ENCODE measurements around the gene ZNF691.

The ZNF691 gene

DNA sequence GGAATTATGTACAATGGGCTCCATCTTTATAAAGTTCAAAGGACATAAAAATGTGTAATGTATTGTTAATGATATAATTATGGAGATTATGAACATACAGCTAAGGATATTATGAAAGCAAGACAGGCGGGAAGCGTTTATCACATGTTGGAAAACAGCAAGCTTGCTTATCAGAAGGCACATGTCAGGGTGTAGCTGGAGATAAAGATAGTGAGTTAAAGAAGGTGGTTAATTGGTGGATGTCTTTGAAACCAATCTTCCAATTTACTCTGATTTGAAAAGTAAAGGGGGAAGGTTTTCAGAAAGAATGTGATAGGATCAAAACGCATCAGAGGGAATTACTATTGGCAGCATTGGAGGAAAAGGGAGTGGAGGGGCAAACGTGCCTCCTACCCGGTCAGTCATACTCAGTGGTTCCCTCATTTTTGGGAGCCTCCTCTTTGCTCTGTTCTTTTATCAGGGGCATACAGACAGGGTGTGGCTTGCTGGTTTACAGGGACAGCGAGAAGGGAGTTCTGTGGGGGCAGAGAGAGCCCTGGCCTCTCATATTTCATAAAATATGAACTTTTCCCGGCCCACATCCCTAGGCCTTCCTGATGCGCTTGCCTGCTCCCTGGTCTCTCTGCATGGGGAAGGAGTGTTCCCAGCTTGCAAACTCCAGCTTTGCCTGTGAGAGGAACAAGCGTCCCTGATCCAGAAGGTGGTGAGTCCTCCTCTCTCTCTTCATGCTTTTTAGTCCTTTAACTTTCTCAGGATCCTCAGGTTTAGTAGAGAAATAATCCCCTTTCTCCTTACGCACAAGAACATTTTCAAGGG is 21.2 kb upstream of the ZNF691 start:
- in situ Hi-C loops (cut with HindIII; ENCODE audit: low pct_ligation_motif_present, low pct_unique_long_range_greater_than_20kb, low sequenced_read_pairs): no loop called here
- DNase-seq: no peak

DNA sequence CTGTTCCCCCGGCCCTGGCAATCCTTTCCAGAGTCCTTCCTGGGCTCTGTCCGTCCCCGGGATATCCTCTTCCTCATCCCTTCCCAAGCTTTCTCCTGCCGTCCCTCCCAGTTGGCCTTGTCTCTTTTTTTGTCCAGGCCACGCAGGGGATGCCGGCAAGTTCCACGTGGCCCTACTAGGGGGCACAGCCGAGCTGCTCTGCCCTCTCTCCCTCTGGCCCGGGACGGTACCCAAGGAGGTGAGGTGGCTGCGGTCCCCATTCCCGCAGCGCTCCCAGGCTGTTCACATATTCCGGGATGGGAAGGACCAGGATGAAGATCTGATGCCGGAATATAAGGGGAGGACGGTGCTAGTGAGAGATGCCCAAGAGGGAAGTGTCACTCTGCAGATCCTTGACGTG is 15.8 kb upstream of the ZNF691 start:
- DNase-seq: no peak
- in situ Hi-C loops (cut with HindIII; ENCODE audit: low pct_ligation_motif_present, low pct_unique_long_range_greater_than_20kb, low sequenced_read_pairs): no loop called here

DNA sequence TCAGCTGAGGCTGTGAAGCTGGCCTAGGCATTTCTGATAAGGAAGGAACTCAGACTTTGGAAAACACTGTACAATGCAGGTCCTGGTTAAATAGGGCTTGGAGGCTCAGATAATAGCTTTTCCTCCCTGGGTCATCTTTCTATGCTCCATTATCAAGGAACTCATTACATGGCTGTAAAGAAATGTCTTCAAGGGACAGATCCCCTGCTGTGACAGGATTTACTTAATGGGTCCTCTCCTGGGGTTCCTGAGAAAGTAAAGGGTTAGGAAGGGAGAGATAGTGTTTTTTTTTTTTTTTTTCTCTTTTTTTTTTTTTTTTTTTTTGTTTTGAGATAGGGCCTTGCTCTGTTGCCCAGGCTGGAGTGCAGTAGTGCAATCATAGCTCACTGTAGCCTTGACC is 15.1 kb upstream of the ZNF691 start:
- DNase-seq: no peak
- in situ Hi-C loops (cut with HindIII; ENCODE audit: low pct_ligation_motif_present, low pct_unique_long_range_greater_than_20kb, low sequenced_read_pairs): no loop called here

DNA sequence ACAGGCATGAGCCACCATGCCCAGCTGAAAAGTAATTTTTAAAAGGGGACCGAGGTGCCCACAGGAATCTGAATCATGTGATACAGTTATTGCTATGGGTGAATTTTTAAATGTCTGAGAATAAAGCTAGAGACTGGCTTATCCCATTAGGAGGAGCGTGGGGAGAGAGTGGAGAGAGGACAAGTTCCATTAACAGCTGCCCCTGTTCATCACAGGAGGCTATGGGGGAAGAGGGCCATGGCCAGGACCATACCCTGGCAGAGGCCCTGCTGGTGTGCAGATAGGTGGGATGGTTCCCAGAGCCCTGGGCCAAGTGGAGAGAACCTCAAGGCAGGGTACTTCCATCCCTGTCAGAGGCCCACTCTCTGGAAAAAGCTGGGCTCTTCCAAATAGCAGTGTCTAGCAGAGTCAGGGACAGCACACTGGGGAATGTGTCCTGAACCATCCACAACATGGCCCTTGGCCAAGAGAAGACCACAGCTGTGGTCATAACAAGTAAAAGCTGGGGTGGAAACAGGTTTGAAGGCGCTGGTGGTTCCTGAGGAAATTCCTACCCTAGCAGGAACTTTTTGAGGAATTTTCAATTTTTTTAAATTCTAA is 13.7 kb upstream of the ZNF691 start:
- in situ Hi-C loops (cut with HindIII; ENCODE audit: low pct_ligation_motif_present, low pct_unique_long_range_greater_than_20kb, low sequenced_read_pairs): no loop called here
- no peak for DNase-seq

DNA sequence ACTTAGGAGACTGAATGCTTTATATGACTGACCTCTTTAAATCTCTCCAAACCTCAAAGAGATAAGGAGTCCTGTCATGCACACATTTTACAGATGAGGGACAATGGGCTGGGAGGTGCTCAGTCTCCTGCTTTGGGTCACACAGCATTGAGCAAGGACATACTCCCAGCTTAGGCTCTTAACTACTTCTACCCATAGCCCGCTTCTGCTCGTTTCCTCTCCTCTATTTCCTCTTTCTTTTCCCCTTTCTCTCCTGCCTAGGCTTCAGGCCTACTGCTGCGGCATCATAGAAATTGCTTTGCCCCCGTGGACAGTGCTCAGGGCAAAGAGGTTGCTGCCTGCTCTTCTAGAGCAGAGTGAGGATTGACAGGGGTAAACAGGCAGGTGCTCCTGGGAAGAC is 12.4 kb upstream of the ZNF691 start:
- DNase-seq: no peak
- in situ Hi-C loops (cut with HindIII; ENCODE audit: low pct_ligation_motif_present, low pct_unique_long_range_greater_than_20kb, low sequenced_read_pairs): no loop called here

DNA sequence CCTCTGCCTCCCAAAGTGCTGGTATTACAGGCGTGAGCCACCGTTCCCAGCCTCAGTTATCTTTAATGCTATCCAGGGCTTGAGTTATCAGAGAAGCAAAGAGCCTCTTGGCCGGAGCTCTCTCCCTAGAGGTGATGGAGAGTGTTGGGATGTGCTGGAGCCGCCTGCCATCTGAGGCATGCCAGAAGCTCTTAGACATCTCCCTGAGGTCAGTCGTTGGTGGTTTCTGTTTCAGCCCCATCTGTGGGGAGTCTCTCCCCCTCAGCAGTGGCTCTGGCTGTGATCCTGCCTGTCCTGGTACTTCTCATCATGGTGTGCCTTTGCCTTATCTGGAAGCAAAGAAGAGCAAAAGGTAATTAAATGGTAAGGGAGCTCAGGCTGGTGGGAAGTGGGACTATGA is 11.6 kb upstream of the ZNF691 start:
- in situ Hi-C loops (cut with HindIII; ENCODE audit: low pct_ligation_motif_present, low pct_unique_long_range_greater_than_20kb, low sequenced_read_pairs): no loop called here

DNA sequence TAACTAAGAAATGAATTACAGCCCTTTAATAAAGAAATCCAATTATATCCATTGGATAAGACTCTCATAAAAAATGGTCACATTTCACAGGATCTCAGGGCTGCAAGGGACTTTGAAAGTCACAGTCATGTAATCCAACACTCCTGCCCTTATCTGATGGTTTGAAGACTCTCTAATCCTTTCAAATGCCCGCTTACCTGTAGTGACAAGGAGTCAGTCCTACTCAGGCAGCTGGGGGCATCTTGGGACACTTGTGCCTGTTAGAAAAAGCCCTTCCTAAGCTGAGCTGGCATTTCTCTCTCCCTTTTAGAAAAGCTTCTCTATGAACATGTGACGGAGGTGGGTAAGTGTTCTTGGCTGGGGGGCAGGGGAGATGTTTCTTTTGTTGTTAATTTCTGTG is 11.0 kb upstream of the ZNF691 start:
- in situ Hi-C loops (cut with HindIII; ENCODE audit: low pct_ligation_motif_present, low pct_unique_long_range_greater_than_20kb, low sequenced_read_pairs): no loop called here
- no peak for DNase-seq

More for the DNA sequence above, 11.6 kb upstream of the ZNF691 start:
- no peak for DNase-seq

DNA sequence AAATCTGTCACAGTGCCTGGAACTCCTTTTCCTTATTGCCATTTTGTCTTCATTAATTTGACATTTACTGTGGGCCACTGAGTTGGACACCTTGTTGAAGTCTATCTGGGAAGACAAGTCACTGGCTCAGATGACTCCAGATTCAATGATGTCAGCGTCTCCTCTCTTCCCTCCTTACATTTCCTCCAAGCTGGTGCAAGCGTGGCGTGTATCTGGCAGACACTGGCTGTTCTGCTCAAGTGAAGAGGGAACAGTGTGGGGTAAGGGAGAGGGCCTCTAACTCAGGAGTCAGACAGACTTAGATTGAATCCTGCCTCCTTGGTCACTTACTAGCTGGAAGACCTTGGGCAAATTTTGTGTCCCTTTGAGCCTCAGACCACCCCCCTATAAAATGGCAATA is 8.7 kb upstream of the ZNF691 start:
- in situ Hi-C loops (cut with HindIII; ENCODE audit: low pct_ligation_motif_present, low pct_unique_long_range_greater_than_20kb, low sequenced_read_pairs): no loop called here
- DNase-seq: no peak

DNA sequence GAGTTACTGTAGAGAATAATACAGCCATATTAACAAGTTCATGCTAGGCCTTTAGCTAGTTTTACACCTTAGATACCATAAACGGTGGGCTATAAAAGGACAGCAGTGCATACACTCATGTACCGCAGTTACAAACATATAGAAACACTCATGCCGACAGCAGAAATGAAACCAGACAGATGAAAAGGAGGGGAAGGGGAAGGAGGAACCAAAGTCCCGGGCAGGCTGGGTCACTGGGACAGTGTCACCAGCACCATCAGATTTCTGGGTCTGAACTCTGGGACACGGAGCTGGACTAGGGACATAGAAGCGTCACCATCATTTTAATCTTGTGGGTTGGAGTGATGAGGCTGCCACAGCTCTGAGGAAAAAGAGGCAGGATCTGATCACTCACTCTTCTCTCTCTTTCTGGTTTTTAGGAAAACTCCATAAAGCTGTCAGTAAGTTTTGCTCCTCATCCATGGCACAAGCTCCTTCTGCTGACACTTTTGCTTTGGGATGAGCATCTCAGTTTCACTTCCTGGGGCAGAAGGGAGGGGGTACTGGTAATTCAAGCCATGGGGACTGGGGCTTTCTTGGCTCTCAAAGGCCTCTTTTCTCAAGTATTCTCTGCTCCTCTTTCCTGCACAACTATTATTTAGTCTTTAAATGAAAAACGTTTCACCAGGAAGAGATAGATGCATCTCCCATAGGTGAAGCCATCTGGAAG is 7.8 kb upstream of the ZNF691 start:
- DNase-seq: no peak
- in situ Hi-C loops (cut with HindIII; ENCODE audit: low pct_ligation_motif_present, low pct_unique_long_range_greater_than_20kb, low sequenced_read_pairs): no loop called here

DNA sequence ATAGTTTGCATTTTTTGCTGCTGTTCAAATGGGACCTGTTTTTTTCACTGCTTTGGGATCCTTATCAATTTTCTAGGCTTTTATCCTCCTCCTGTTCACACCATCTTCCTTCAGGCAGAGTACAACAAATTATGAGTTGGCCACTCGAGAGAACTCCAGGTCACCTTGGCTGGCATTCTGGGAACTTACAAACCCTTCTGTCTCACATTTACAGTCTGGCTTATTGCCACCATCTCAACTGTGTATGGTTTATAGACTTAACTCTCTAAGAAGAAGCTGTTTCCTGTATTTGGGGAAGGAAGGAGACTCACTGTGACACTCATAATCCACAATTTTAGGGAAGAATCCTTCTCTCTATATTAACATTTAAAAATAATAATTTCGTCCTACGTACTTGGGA is 5.4 kb upstream of the ZNF691 start:
- in situ Hi-C loops (cut with HindIII; ENCODE audit: low pct_ligation_motif_present, low pct_unique_long_range_greater_than_20kb, low sequenced_read_pairs): no loop called here
- DNase-seq: no peak

DNA sequence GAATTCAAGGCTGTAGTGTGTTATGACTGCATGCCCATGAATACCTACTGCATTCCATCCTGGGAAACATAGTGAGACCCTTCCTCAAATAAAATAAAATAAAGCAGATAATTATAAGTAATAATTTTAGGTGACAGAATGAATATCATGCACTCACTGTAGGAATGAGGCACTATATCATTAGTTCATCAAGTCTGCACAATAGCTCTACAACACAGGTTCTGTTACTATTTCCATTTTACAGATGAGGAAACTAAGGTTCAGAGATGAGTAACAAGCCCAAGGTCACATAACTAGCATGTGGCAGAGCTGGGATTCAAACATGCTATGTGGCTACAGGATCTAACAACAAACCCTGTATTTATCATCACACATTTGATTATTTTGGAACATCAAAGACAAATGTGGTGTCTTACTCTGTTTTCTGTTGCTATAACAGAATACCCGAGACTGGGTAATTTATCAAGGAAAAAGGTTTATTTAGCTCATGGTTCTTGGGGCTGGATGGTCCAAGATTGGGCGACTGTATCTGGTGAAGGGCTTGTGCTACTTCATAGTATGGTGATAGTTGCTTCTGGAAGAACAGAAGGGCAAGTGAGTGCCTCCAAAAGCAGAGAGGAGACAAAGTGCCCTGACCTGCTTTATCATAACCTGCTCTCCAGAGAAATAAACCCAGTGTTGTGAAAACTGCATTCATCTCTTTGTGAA is 4.8 kb upstream of the ZNF691 start:
- DNase-seq: no peak
- in situ Hi-C loops (cut with HindIII; ENCODE audit: low pct_ligation_motif_present, low pct_unique_long_range_greater_than_20kb, low sequenced_read_pairs): no loop called here

DNA sequence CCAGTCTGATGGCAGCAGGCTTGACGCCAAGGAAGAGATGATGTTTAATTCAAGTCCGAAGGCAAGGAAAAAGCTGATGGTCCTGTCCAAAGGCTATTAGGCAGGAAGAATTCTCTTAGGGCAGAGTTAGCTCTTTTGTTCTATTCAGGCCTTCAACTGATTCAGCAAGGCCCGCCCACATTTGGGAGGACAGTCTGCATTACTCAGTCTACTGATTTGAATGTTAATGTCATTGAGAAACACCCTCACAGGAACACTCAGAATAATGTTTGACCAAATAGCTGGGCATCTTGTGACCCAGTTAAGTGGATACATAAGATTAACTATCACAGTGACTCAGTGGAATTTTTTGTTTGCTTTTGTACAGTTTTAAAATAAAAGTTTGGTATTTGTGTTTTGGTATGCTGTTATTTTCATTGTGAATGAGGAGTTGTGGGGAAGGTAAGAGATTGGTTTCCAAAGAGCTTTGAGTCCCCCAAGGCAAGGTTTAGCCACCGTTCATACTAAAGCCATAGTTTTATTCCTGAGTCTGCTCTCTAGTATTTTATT is 1.7 kb upstream of the ZNF691 start:
- in situ Hi-C loops (cut with HindIII; ENCODE audit: low pct_ligation_motif_present, low pct_unique_long_range_greater_than_20kb, low sequenced_read_pairs): no loop called here
- DNase-seq: no peak

DNA sequence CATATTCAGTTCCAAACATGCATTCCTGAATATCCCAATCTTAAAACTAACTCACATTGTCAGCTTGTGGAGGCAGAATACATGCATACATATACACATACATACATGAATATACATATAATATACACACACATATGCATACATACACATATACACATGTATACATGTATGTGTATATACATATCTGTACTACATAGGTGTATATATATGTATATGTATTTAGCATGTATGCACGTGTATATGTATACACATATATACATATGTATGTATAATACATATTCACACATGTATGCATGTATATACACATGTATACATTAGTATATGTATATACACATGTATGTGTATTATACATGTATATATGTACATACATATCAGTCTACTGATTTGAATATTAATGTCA is 1.2 kb upstream of the ZNF691 start:
- DNase-seq: no peak
- in situ Hi-C loops (cut with HindIII; ENCODE audit: low pct_ligation_motif_present, low pct_unique_long_range_greater_than_20kb, low sequenced_read_pairs): no loop called here

DNA sequence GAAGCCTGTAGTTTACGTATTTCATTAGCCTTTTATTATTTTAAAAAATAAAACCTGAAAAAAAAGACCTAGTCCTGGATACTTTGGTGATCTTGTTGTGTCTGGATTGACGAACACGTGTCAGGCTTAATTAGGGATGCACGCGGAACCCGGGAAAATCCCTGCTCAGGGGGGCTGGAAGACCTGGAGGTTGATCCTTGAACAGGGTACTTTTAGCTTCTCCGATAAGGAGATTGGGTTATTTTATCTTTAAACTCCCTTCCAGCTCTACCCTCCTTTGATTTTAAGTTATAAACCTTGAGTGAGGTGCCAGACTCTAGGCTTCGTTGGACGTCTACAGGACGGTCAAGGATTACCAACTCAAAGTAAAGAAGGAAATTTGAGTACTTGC is 552 bp upstream of the ZNF691 start:
- in situ Hi-C loops (cut with HindIII; ENCODE audit: low pct_ligation_motif_present, low pct_unique_long_range_greater_than_20kb, low sequenced_read_pairs): no loop called here
- DNase-seq: no peak

DNA sequence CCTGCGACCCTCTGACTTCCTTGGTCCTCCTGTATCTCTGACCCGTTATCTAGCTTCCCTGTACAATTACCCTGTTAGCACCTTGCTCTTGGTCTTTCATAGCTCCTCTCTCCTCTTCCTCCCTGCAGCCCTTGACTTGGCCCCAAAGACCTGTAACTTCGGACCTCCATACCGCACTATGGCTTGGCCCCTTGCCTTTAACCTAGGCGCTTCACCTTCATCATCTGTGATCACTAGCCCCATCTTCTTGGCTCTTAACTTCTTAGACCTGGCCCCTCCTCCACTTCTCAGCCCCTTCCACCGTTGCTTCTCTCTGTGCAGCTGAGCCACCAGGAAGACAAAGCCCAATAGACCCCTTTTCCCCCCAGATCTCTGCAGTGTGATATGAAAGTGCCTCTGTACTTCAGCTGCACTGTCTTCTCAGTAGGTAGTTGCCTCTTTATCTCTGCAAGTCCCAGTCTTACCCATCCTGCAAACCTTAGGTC is 740 bp downstream of the ZNF691 start:
- DNase-seq: no peak
- in situ Hi-C loops (cut with HindIII; ENCODE audit: low pct_ligation_motif_present, low pct_unique_long_range_greater_than_20kb, low sequenced_read_pairs): no loop called here

DNA sequence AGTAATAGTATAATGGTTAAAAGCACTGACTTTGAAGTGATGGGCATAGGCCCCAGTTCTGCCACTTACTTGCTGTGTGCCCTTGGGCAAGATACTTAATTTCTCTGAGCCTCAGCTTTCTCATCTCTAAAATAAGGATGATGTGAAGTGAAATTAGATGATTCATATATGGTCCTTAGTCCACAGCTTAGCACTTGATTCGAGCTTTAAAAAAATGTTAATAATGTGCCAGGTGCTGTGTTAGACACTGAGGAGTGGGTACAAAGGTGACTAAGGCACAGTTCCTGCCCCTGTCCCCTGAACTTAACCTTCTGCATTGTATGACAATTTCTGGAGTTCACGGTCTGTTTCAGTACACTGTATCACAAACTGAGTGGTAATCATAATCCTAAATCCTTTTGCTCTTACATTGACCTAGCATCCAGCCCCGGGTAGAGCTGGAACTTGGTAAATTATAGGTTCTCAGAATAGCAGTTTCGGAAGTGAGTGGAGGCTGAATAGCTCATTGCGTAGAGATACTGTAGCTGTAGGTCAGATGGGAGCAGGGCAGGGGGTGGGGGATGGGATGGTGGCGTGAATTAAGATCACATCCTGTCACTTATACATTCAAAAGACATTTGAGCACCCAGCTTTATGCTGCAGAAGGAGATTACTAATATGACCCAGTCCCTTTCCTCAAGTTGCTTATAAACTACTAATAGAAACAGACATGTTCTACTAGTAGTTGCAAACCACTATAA is 1.5 kb downstream of the ZNF691 start:
- DNase-seq: no peak
- in situ Hi-C loops (cut with HindIII; ENCODE audit: low pct_ligation_motif_present, low pct_unique_long_range_greater_than_20kb, low sequenced_read_pairs): no loop called here

DNA sequence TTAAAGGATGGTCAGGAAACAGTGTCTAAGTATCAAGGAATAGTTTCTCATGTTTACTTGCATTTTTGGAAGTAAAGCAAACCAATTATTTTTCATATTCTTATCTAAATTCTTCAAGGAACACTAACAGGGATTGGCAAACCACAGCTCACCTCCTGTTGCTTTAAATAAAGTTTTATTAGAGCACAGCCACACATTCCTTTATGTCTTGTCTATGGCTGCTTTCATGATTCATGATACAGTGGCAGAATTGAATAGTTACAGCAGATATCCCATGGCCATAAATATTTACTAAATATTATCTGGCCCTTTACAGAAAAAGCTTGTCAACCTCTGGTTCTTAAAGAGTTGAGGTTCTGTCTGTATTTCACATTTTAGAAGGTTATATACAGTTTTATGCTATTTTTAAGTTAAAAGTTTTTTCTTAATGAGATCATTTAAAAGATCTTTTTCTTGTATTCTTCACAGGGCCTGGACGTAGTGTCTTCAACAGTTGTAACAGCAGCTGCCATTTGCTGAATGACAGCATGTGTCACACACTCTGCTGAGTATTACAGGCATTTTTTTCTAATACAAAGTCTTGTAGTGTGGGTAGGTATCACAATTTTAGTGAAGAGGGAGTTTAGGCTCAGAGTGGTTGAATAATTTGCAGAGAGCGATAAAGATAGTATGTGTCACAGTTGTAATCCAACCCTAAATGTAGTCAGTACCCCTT is 2.6 kb downstream of the ZNF691 start:
- in situ Hi-C loops (cut with HindIII; ENCODE audit: low pct_ligation_motif_present, low pct_unique_long_range_greater_than_20kb, low sequenced_read_pairs): no loop called here
- no peak for DNase-seq

DNA sequence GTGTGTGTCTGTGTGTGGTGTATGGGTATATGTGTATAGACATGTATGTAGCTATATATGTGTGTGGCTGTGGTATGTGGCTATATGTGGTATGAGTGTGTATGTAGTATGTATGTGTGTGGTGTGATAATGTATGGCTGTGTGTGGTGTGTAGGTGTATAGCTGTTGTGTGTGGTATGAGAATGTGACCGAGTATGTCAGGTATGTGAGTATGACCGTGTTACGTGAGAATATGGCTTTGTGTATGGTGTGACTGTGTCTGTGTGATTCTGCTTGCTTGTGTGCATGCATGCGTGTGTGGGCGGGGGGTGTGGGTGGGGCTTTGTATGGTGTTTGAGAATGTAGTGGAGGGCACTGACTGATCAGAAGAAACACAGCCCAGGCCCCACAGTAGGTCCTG is 3.5 kb downstream of the ZNF691 start:
- in situ Hi-C loops (cut with HindIII; ENCODE audit: low pct_ligation_motif_present, low pct_unique_long_range_greater_than_20kb, low sequenced_read_pairs): no loop called here
- DNase-seq: no peak
